Measurements from ENCODE around the gene CYBC1.
A peak's percentile ranks its signal among the peaks of the same experiment; 100 is the strongest.

The CYBC1 gene

DNA sequence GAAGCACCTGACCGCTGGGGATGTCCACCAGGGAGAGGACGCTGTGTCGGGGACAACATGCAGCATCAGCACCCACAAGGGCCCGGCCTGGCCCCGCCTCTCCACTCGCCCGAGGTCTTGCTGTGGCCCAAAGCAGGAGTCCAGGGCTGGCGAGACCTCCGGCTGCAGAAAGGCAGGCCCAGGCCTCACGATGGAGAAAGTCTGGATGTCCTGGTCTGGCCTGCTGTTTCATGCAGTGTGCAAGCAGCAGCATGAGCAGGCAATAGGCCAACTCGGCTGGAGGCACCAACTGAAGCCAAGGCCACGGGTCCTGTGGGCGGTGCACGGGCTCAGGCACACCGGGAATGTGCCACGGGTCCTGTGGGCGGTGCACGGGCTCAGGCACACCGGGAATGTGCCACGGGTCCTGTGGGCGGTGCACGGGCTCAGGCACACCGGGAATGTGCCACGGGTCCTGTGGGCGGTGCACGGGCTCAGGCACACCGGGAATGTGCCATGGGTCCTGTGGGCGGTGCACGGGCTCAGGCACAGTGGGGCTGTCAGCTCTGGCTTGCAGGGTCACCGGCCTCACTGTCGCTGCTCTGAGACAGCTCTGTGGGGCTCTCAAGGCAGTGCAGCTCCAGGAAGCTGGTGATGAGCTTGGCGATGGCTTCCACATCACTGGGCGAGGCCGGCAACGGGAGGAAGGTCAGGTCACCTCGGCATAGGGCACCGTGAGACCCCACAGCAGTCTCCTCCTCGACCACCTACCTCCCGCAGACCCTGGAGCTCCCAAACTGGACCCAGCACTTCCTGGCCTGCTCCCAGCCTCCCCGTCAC, 6.9 kb downstream of the CYBC1 start:
- peaks cover 0 to 50% of the 10 kb centered on the region in 2 experiments; a peak in 1 of 3 replicates for H3K36me3 ChIP-seq (ENCODE audit: control insufficient read depth in 2 of 2, insufficient read depth in 1 of 2, low read length in 2 of 2)
- ChIA-PET POLR2A (interaction anchor here (0.8 kb wide), 1 partner anchor 10 kb away, joined by 3 read pairs; no protein-coding TSS in a partner anchor), CTCF (no interaction called here)
- no peak overlapping the region for H3K4me3 ChIP-seq (ENCODE audit: low read depth, low read length)
- H3K4me1 ChIP-seq (ENCODE audit: control insufficient read depth, insufficient read depth, low read length) = no peaks in the 10 kb centered on the region
- TF ChIP-seq ZNF560 (tag by site-specific recombination; IDR thresholded peaks at IDR 0.05; ENCODE audit: borderline replicate concordance) (no peak), MZF1 (tag by site-specific recombination; IDR thresholded peaks at IDR 0.05; ENCODE audit: borderline replicate concordance) (no peak), ZFP37 (tag by site-specific recombination; IDR thresholded peaks at IDR 0.05) (no peak), SETDB1 (IDR thresholded peaks at IDR 0.05; ENCODE audit: insufficient read length, low read length) (no peak), ZSCAN23 (tag by site-specific recombination; IDR thresholded peaks at IDR 0.05) (no peak), ZFHX2 (tag by site-specific recombination; conservative IDR thresholded peaks at IDR 0.05) (0 out of 2 replicates have a peak, but pooled peaks have one; percentile 24)
- no peaks in the 10 kb centered on the region for H3K9me3 ChIP-seq (ENCODE audit: control insufficient read depth, insufficient read depth, low read depth, low read length)
- H3K27ac ChIP-seq (ENCODE audit: extremely low read depth, low read depth, low read length) = no peak overlapping the region

DNA sequence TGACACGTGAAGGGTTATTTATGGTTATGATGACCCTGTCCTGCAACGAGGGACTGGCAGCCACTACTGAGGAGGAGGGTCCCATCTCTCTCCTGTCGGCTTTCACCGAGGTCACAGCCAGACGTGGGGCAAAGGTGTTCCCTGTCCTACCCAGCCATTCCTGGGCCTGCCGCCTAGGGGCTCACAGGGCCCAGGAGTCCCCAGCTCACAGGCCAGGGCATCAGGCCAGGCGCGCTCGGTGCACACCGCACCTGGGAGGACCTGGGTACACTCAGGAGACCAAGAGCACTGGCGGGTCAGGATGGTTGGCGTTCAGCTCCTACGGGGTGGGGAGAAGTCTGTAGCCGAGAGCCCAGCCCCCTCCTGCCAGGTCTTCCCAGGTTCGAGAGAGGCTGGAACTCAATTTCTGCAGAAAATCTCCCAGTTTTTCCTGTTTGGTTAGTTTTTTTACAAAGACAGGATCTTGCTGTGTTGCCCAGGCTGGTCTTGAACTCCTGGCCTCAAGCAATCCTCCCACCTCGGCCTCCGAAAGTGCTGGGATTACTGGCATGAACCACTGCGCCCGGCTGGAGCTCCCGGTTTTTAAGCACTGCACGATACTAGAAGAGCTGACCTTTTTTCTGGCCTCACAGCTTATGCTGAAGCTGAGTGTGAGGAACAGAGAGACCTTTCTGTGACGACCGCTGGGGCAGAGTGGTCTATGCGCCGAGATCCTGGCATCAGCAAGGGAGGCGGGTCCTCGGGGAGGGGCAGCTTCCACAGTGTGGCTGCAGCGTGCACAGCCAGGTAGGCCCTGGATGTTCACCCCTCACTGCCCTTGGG, 7.7 kb downstream of the CYBC1 start:
- Histone ChIP-seq H3K27ac (ENCODE audit: extremely low read depth, low read depth, low read length) (no peak overlapping the region), H3K4me3 (ENCODE audit: low read depth, low read length) (no peak overlapping the region), H3K9me3 (ENCODE audit: control insufficient read depth, insufficient read depth, low read depth, low read length) (no peaks in the 10 kb centered on the region), H3K4me1 (ENCODE audit: control insufficient read depth, insufficient read depth, low read length) (no peaks in the 10 kb centered on the region), H3K36me3 (ENCODE audit: control insufficient read depth in 2 of 2, insufficient read depth in 1 of 2, low read length in 2 of 2) (peaks cover 0 to 48% of the 10 kb centered on the region in 2 experiments; a peak in 1 of 3 replicates)
- TF ChIP-seq MZF1 (tag by site-specific recombination; IDR thresholded peaks at IDR 0.05; ENCODE audit: borderline replicate concordance) = no peak
- no peak for TF ChIP-seq KLF9 (tag by site-specific recombination; IDR thresholded peaks at IDR 0.05; ENCODE audit: low read depth)
- TF ChIP-seq ZNF701 (tag by site-specific recombination; IDR thresholded peaks at IDR 0.05) = no peak
- TF ChIP-seq ZFP3 (tag by site-specific recombination; IDR thresholded peaks at IDR 0.05; ENCODE audit: low read depth) = no peak
- peak; percentile 70 for TF ChIP-seq ZNF121 (tag by site-specific recombination; IDR thresholded peaks at IDR 0.05)
- TF ChIP-seq, protein P1, sequence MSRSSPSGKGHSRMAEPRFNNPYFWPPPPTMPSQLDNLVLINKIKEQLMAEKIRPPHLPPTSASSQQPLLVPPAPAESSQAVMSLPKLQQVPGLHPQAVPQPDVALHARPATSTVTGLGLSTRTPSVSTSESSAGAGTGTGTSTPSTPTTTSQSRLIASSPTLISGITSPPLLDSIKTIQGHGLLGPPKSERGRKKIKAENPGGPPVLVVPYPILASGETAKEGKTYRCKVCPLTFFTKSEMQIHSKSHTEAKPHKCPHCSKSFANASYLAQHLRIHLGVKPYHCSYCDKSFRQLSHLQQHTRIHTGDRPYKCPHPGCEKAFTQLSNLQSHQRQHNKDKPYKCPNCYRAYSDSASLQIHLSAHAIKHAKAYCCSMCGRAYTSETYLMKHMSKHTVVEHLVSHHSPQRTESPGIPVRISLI (tag by site-specific recombination; IDR thresholded peaks at IDR 0.05) = no peak
- no peak for TF ChIP-seq ZNF549 (tag by site-specific recombination; IDR thresholded peaks at IDR 0.05)
- TF ChIP-seq GLI2 (tag by site-specific recombination; IDR thresholded peaks at IDR 0.05; ENCODE audit: borderline replicate concordance, low read depth) = no peak
- POLR2A ChIA-PET = interaction anchor here (0.8 to 1.2 kb wide), 3 partner anchors 9 to 16 kb away, joined by 3 read pairs; partner anchors contain the start of gene NARF
- CTCF ChIA-PET = interaction anchor here (0.6 kb wide), 1 partner anchor 117 kb away, joined by 3 read pairs; no protein-coding TSS in a partner anchor

DNA sequence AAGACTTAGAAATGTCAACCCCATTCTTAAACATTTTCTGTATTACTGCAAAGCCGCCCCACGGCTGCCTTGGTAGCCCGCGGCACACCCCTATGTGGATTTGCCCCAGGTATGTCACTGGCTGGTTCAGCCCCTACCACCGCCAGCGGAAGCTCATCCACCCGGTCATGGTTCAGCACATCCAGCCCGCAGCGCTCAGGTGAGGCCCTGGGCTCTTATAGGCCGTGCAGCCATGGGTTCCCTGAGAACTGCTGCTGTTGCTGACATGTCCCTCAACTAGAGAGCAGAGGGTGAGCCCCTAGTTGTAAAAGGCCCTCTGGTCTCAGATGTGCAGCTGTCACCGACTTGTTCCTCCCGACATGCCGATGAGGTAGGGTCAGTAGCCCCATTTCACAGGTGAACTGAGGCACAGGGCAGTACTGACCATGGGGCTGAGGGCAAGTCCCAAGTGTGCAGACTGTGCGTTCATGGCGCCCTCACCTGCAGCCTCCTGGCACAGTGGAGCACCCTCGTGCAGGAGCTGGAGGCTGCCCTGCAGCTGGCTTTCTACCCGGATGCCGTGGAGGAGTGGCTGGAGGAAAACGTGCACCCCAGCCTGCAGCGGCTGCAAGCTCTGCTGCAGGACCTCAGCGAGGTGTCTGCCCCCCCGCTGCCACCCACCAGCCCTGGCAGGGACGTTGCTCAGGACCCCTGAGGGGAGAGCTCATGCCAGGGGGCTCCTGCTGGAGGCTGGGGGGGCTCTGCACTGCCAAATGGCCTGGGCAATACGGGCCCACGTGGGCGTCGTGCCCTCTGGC, 8.7 kb downstream of the CYBC1 start:
- no peak overlapping the region for H3K4me3 ChIP-seq (ENCODE audit: low read depth, low read length)
- ChIA-PET POLR2A (interaction anchor here (1.1 to 1.2 kb wide), 2 partner anchors 16 to 17 kb away, joined by 3 read pairs; partner anchors contain the start of gene NARF), CTCF (interaction anchor here (0.5 to 0.6 kb wide), 2 partner anchors 19 to 326 kb away, joined by 3 read pairs; no protein-coding TSS in a partner anchor)
- H3K36me3 ChIP-seq (ENCODE audit: control insufficient read depth in 2 of 2, insufficient read depth in 1 of 2, low read length in 2 of 2) = peaks cover 0 to 52% of the 10 kb centered on the region in 2 experiments; a peak in 1 of 3 replicates
- TF ChIP-seq, protein P2, sequence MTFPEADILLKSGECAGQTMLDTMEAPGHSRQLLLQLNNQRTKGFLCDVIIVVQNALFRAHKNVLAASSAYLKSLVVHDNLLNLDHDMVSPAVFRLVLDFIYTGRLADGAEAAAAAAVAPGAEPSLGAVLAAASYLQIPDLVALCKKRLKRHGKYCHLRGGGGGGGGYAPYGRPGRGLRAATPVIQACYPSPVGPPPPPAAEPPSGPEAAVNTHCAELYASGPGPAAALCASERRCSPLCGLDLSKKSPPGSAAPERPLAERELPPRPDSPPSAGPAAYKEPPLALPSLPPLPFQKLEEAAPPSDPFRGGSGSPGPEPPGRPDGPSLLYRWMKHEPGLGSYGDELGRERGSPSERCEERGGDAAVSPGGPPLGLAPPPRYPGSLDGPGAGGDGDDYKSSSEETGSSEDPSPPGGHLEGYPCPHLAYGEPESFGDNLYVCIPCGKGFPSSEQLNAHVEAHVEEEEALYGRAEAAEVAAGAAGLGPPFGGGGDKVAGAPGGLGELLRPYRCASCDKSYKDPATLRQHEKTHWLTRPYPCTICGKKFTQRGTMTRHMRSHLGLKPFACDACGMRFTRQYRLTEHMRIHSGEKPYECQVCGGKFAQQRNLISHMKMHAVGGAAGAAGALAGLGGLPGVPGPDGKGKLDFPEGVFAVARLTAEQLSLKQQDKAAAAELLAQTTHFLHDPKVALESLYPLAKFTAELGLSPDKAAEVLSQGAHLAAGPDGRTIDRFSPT (tag by site-specific recombination; IDR thresholded peaks at IDR 0.05) = 0 out of 2 replicates have a peak, but pooled peaks have one; percentile 41
- TF ChIP-seq ZNF777 (tag by site-specific recombination; IDR thresholded peaks at IDR 0.05; ENCODE audit: borderline replicate concordance) = no peak
- peak; percentile 43 for TF ChIP-seq ZIC2 (tag by site-specific recombination; IDR thresholded peaks at IDR 0.05)
- TF ChIP-seq, protein P3, sequence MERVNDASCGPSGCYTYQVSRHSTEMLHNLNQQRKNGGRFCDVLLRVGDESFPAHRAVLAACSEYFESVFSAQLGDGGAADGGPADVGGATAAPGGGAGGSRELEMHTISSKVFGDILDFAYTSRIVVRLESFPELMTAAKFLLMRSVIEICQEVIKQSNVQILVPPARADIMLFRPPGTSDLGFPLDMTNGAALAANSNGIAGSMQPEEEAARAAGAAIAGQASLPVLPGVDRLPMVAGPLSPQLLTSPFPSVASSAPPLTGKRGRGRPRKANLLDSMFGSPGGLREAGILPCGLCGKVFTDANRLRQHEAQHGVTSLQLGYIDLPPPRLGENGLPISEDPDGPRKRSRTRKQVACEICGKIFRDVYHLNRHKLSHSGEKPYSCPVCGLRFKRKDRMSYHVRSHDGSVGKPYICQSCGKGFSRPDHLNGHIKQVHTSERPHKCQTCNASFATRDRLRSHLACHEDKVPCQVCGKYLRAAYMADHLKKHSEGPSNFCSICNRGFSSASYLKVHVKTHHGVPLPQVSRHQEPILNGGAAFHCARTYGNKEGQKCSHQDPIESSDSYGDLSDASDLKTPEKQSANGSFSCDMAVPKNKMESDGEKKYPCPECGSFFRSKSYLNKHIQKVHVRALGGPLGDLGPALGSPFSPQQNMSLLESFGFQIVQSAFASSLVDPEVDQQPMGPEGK (tag by site-specific recombination; IDR thresholded peaks at IDR 0.05) = 0 out of 2 replicates have a peak, but pooled peaks have one; percentile 15
- no peak for TF ChIP-seq ZNF670 (tag by site-specific recombination; IDR thresholded peaks at IDR 0.05; ENCODE audit: low read depth)
- no peaks in the 10 kb centered on the region for H3K9me3 ChIP-seq (ENCODE audit: control insufficient read depth, insufficient read depth, low read depth, low read length)
- H3K4me1 ChIP-seq (ENCODE audit: control insufficient read depth, insufficient read depth, low read length) = no peaks in the 10 kb centered on the region
- no peak overlapping the region for H3K27ac ChIP-seq (ENCODE audit: extremely low read depth, low read depth, low read length)
